GM18499 (cell line): Measurements from ENCODE around the gene ZNF415.
"Not testable (repeated sequence)": the region's sequence is repeated elsewhere in the genome, so short reads cannot be mapped to it uniquely, and the experiment has no call there.

Experiments
- ATAC-seq: cut with Tn5 transposase; IDR thresholded peaks from one replicate; pipeline ENCODE4 v1.9.1; 2021; ENCODE audit warnings: moderate number of reproducible peaks; ENCODE audit not compliant: insufficient read depth, unreplicated experiment

Gene ZNF415

GRCh38 chr19:53132141-53132991 lies at the start of gene ZNF415:
TSS of gene ZNF415 (minus strand) at chr19:53132910. CDS start at chr19:53122676, 10,234 bp downstream.
- ATAC-seq = no peak

DNA sequence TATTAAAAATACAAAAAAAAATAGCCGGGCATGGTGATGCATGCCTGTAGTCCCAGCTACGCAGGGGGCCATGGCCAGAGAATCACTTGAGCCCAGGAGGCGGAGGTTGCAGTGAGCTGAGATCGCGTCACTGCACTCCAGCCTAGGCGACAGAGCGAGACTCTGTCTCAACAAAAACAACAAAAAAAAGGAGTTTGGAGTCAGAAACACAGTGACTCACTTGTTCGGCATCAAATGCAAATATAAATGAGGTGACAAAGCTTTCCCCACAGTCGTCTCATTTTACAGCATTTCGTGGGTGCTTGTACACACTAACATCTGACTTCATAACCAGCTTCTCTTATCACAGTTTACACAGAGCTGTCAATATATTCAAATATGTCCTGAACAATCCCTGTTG lies 49.5 kb upstream of the ZNF415 start:
- ATAC-seq = no peak

DNA sequence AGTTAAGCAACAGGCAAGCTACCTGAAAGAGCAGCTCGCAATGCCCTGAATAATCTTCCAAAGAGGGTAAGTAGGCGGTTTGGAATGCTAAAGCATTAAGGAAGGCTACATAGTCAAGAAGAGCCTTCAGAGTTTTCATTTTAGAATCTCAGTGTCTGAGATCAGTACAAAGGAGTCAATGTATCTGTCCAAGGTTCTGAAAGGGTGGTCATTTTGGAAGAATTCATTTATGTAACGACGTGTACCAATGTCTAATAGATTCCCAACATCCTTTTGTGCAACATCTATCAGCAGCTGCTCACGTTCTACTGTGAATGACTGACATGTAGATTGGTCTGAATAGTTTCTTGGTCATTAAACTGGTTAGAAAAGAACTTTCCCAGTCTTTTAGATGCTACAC lies 45.3 kb upstream of the ZNF415 start:
- no peak for ATAC-seq

- no peak for ATAC-seq
These were observed 40.2 kb upstream of the ZNF415 start for GRCh38 chr19:53172889-53173288.

- ATAC-seq = no peak
These were observed 33.0 kb upstream of the ZNF415 start for GRCh38 chr19:53165691-53166091.

DNA sequence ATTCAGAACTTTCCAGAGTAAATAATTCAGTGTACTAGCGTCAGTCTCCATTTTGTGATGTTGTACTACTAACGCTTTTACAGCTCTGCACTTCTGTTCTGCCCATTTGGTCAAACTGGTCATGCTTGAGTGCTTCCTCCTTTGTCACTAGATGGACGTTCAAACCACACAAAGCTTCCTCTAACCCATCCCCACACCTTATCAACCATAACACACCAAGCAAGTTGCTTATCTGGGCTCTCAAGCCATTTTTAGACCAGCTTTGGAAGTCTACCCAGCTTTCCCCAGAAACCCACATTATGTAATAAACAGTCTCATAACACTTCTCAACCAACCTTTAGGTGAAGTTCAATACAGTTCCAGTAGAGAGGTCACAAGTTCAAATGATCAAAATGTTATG lies 28.4 kb upstream of the ZNF415 start:
- ATAC-seq = no peak

- no peak for ATAC-seq
These were observed 27.6 kb upstream of the ZNF415 start for GRCh38 chr19:53160350-53160749.

DNA sequence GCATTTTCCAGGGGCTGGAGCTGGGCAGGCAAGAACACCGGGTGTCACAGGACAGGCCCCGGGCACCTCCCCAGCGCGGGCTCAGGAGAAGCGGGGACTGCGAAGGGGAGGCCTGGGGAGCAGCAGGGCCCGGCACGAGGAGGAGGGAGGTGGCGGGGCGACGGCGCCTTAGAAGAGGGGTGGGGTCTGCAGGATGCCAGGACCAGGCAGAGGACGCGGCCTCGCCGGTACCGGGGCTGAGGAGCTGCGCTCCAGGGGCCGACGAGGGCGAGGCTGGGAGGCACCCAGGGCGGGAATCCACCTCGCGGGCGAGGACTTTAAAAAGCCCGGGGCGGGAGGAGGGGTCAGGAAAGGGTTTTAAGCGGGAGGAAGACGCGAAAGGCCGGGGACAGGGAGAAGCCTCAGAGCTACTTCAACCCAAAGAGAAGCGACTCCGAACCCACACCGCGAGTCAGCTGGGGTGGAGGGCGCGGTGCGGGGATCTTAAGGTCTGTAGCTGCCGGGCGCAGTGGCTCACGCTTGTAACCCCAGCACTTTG lies 25.5 kb upstream of the ZNF415 start:
- ATAC-seq = no peak

DNA sequence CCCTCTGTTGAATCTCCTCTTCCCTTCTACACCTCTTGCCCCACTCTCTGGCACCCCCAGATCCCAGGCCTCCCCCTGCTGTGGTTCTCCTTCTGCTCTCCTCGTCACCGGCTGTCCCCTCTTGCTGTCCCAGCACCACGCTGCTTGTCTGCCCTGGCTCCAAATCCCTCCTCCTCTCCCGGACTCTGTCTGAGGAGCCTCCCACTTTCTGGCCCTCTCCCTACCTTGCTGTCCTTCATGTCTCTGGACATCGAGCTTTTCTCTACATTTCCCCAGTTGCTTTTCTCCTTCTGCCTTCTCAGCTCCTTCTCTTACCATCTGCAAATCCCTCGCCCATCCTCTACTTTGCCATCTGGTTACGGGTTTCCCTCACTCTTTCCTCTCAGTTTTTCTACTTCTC lies 24.9 kb upstream of the ZNF415 start:
- ATAC-seq = no peak

DNA sequence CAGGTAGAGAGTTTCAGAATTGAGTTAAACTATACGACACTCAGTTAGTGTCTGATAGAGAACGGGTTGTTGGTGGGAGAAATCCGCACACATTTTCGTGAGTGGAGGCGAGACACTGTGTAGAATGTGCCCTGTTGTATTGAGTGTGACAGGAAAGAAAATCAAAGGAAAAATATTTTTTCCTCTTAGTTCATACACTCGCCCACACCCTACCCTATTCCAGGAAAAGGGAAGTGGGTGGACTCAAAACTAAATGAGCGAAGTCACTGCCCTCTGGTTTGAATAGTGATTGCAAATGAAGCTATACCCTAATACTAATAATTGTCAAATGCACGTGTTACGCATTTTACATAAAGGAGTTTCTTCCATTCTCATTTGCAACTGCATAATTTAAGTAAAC lies 24.1 kb upstream of the ZNF415 start:
- no peak for ATAC-seq

DNA sequence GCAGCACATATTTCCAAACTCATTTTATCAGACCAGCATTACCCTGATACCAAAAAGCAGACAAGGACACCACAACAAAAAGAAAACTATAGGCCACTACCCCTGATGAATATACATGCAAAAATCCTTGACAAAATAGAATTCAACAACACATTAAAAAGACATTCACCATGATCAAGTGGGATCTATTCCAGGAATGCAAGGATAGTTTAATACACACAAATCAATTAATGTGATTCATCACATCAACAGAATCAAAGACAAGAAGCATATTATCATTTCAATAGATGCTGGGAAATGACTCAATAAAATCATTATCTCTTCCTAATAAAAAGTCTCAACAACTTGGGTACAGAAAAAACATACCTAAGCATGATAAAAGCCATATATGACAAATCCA lies 14.9 kb upstream of the ZNF415 start:
- ATAC-seq = no peak

DNA sequence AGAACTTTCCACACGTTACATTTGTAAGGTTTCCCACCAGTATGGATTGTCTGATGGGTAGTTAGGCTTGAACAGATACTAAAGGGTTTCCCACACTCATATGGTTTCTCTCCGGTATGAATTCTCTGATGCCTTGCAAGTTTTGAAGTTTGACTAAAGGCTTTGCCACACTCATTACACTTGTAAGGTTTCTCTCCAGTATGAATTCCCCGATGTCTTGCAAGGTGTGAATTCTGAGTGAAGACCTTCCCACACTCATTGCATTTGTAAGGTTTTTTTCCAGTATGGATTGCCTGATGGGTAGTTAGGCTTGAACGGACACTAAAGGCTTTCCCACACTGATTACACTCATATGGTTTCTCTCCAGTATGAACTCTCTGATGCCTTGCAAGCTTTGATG lies 7.6 kb upstream of the ZNF415 start:
- no peak for ATAC-seq

DNA sequence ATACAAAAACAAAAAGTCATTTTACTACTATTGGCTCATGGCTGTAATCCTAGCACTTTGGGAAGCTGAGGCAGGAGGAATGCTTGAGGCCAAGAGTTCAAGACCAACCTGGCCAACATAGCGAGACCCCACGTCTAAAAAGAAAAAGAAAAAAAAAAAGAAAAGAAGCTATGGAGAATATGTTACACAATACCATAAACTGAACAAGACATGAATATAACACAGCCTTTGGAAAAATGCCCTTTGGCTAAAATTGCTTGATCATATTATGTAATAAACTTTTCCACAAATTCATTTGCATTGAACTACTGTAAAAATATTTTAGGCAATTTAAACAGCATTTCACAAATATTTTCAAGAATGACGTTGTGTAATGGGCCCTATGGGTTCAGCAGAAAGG lies 3.7 kb upstream of the ZNF415 start:
- ATAC-seq = no peak

GRCh38 chr19:53131727-53132126 lies 983 bp downstream of the ZNF415 start:
- ATAC-seq = no peak

GRCh38 chr19:53131085-53131590 lies 1.6 kb downstream of the ZNF415 start:
- no peak for ATAC-seq

GRCh38 chr19:53130506-53130905 lies 2.2 kb downstream of the ZNF415 start:
- ATAC-seq = no peak

- not testable (repeated sequence) for ATAC-seq
These were observed 5.8 kb downstream of the ZNF415 start for GRCh38 chr19:53126733-53127526.

- ATAC-seq = no peak
These were observed 9.3 kb downstream of the ZNF415 start for GRCh38 chr19:53123400-53123799.

GRCh38 chr19:53112286-53112685 lies 20.4 kb downstream of the ZNF415 start:
- ATAC-seq = no peak

- no peak for ATAC-seq
These were observed 23.2 kb downstream of the ZNF415 start for GRCh38 chr19:53109527-53109926.
